HG03432 (cell line): Measurements from ENCODE around the gene LRRK1.

Source experiments
- ATAC-seq: cut with Tn5 transposase; IDR thresholded peaks from one replicate; pipeline ENCODE4 v1.9.1; 2021; ENCODE audit warnings: mild to moderate bottlenecking, moderate library complexity; ENCODE audit not compliant: unreplicated experiment

The LRRK1 gene

GRCh38 chr15:101001056-101001455 lies 81.9 kb downstream of the LRRK1 start:
- ATAC-seq: no peak

GRCh38 chr15:101001796-101002195 lies 82.6 kb downstream of the LRRK1 start:
- no peak for ATAC-seq

- ATAC-seq: no peak
Observed at GRCh38 chr15:101003081-101003480, 83.9 kb downstream of the LRRK1 start.

GRCh38 chr15:101003706-101004105 lies 84.5 kb downstream of the LRRK1 start:
- no peak for ATAC-seq

- no peak for ATAC-seq
Observed at GRCh38 chr15:101004500-101004899, 85.3 kb downstream of the LRRK1 start.

- no peak for ATAC-seq
Observed at GRCh38 chr15:101004986-101005747, 86.0 kb downstream of the LRRK1 start.

GRCh38 chr15:101006931-101007691 lies 88.0 kb downstream of the LRRK1 start:
- peak; percentile 60 for ATAC-seq

- ATAC-seq: peak; percentile 92
Observed at GRCh38 chr15:101008158-101009139, 89.3 kb downstream of the LRRK1 start.

GRCh38 chr15:101009176-101009575 lies 90.0 kb downstream of the LRRK1 start:
- no peak for ATAC-seq

- no peak for ATAC-seq
Observed at GRCh38 chr15:101010781-101011180, 91.6 kb downstream of the LRRK1 start.

GRCh38 chr15:101012326-101013200 lies 93.4 kb downstream of the LRRK1 start:
- ATAC-seq: no peak

- no peak for ATAC-seq
Observed at GRCh38 chr15:101013201-101013550, 94.0 kb downstream of the LRRK1 start.

GRCh38 chr15:101013769-101014675 lies 94.9 kb downstream of the LRRK1 start:
- no peak for ATAC-seq

GRCh38 chr15:101014921-101015841 lies 96.0 kb downstream of the LRRK1 start:
- no peak for ATAC-seq

- ATAC-seq: no peak
Observed at GRCh38 chr15:101016581-101016980, 97.4 kb downstream of the LRRK1 start.

GRCh38 chr15:101017093-101017754 lies 98.1 kb downstream of the LRRK1 start:
- ATAC-seq: no peak

GRCh38 chr15:101018016-101018415 lies 98.9 kb downstream of the LRRK1 start:
- ATAC-seq: no peak

- ATAC-seq: no peak
Observed at GRCh38 chr15:101018450-101018849, 99.3 kb downstream of the LRRK1 start.
